ENCODE measurements around the gene KLRC3. TPM values are rescaled to one million over a fixed set of nuclear protein-coding genes. Genes with fewer than 3 reads are reported as not detected.
"Not testable (repeated sequence)": the region's sequence is repeated elsewhere in the genome, so short reads cannot be mapped to it uniquely, and the experiment has no call there.

Gene KLRC3
- total and polyA plus RNA-seq, 7 experiments from 2014 or later, result 0.46 to 7.8 (median 1.6) TPM; not detected in 4

DNA sequence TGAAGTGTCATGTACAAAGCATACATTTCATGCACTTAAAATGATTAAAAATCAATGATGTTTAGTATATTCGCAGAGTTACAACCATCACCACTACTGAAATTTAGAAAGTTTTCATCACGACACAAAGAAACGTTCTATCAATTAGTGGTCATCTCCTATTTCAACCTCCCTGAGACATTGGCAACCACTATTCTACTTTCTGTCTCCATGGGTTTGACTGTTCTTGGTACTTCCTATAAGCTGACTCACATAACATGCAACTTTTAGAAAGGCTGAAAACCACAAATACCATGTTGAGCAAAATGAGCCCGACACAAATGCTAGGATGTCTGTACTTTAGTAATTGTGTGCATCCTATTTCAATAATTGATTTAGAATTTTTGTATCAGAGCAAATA is 10.2 kb upstream of the KLRC3 start:
- H3K27me3 ChIP-seq (ENCODE audit: control insufficient read depth in 2 of 2, insufficient read depth in 2 of 2, low read length in 2 of 2); H3K4me3 ChIP-seq (ENCODE audit: low read length); POLR2A ChIA-PET; H3K9me3 Mint-ChIP-seq; H3K27ac Mint-ChIP-seq; H3K4me1 ChIP-seq (ENCODE audit: control insufficient read depth in 2 of 2, insufficient read depth in 2 of 2, low read length in 2 of 2); H3K36me3 ChIP-seq (ENCODE audit: control insufficient read depth in 2 of 3, insufficient read depth in 3 of 3, low read length in 3 of 3); H3K9me3 ChIP-seq (ENCODE audit: control insufficient read depth in 2 of 3, low read length in 3 of 3); H3K4me3 Mint-ChIP-seq; CTCF ChIA-PET; H3K27me3 Mint-ChIP-seq; ATAC-seq; intact Hi-C loops (cut with micrococcal nuclease); H3K36me3 Mint-ChIP-seq; H3K27ac ChIP-seq (ENCODE audit: low read depth, low read length); H3K4me1 Mint-ChIP-seq; DNase-seq: not testable (repeated sequence)

GRCh38 chr12:10425938-10426337 is 5.5 kb upstream of the KLRC3 start:
- H3K4me3 ChIP-seq (ENCODE audit: low read length); H3K27ac Mint-ChIP-seq; H3K4me1 ChIP-seq (ENCODE audit: control insufficient read depth in 2 of 2, insufficient read depth in 2 of 2, low read length in 2 of 2); H3K9me3 ChIP-seq (ENCODE audit: control insufficient read depth in 2 of 3, low read length in 3 of 3); H3K36me3 Mint-ChIP-seq; H3K27ac ChIP-seq (ENCODE audit: low read depth, low read length); H3K9me3 Mint-ChIP-seq; CTCF ChIA-PET; H3K27me3 Mint-ChIP-seq; H3K4me1 Mint-ChIP-seq; H3K4me3 Mint-ChIP-seq; H3K27me3 ChIP-seq (ENCODE audit: control insufficient read depth in 2 of 2, insufficient read depth in 2 of 2, low read length in 2 of 2); ATAC-seq; POLR2A ChIA-PET; DNase-seq; H3K36me3 ChIP-seq (ENCODE audit: control insufficient read depth in 2 of 3, insufficient read depth in 3 of 3, low read length in 3 of 3); intact Hi-C loops (cut with micrococcal nuclease): not testable (repeated sequence)

DNA sequence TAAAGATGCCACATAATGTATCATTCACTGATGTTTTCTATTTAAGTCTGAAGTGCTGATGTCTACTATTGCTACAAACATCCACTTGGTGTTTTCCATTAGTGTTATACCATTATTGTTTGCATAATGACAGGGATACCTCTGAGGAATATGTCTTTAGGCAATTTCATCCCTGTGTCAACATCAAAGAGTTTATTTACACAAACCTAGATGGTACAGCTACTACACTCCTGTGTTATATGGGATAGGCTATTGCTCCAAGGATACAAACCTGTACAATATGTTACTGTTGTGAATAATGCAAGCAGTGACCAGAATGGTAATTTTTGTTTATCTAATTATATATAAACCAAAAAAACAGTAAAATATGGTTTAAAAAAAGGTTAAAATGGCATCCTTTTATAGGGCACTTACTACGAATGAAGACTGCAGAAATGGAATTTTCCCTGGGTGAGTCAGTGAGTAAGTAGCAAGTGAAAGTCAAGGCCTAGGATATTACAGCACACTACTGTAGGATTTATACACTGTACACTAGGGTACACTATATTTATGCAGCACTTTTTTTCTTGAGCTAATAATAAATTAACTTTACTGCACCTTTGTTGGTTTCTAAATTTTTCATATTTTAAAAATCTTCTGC is 4.0 kb upstream of the KLRC3 start:
- POLR2A ChIA-PET, H3K4me1 Mint-ChIP-seq, ATAC-seq: not testable (repeated sequence)

GRCh38 chr12:10422159-10422558 is 1.8 kb upstream of the KLRC3 start:
- H3K4me3 Mint-ChIP-seq; intact Hi-C loops (cut with micrococcal nuclease); ATAC-seq; H3K9me3 Mint-ChIP-seq; H3K4me1 ChIP-seq (ENCODE audit: control insufficient read depth in 2 of 2, insufficient read depth in 2 of 2, low read length in 2 of 2); H3K4me3 ChIP-seq (ENCODE audit: low read length); CTCF ChIA-PET; POLR2A ChIA-PET; H3K36me3 ChIP-seq (ENCODE audit: control insufficient read depth in 2 of 3, insufficient read depth in 3 of 3, low read length in 3 of 3); DNase-seq; H3K27me3 Mint-ChIP-seq; H3K27ac ChIP-seq (ENCODE audit: low read depth, low read length); H3K27ac Mint-ChIP-seq; H3K4me1 Mint-ChIP-seq; H3K27me3 ChIP-seq (ENCODE audit: control insufficient read depth in 2 of 2, insufficient read depth in 2 of 2, low read length in 2 of 2); H3K36me3 Mint-ChIP-seq; H3K9me3 ChIP-seq (ENCODE audit: control insufficient read depth in 2 of 3, low read length in 3 of 3): not testable (repeated sequence)

More for the DNA sequence above, 4.0 kb upstream of the KLRC3 start:
- H3K36me3 Mint-ChIP-seq; intact Hi-C loops (cut with micrococcal nuclease); H3K36me3 ChIP-seq (ENCODE audit: control insufficient read depth in 2 of 3, insufficient read depth in 3 of 3, low read length in 3 of 3); CTCF ChIA-PET; H3K27me3 Mint-ChIP-seq; H3K27ac Mint-ChIP-seq; DNase-seq; H3K9me3 Mint-ChIP-seq; H3K4me3 Mint-ChIP-seq; H3K4me3 ChIP-seq (ENCODE audit: low read length); H3K27ac ChIP-seq (ENCODE audit: low read depth, low read length); H3K4me1 ChIP-seq (ENCODE audit: control insufficient read depth in 2 of 2, insufficient read depth in 2 of 2, low read length in 2 of 2); H3K9me3 ChIP-seq (ENCODE audit: control insufficient read depth in 2 of 3, low read length in 3 of 3); H3K27me3 ChIP-seq (ENCODE audit: control insufficient read depth in 2 of 2, insufficient read depth in 2 of 2, low read length in 2 of 2): not testable (repeated sequence)

DNA sequence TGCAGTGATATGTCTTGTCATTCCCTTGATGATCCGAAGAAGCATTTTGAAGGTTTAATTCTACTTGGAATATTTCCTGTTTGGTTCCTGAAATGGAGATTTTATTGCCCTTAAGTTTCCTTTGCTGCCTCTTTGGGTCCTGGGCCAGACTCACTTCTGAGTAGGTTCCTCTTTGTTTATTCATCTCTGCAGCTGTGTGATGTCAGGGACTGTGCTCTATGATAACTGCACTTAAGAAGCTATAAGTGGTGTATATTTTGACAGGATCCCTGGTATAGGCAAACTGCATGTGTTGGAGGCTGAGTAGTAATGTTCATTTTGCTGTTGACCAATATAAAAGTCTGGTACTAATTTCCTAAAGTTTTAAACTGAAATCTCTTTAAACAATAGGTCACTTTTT is 11.0 kb downstream of the KLRC3 start, which contains the start of gene KLRC4:
TSS of gene KLRC4 (minus strand) at position 366 of the 400 bp plus-strand sequence. CDS start at position 184, 182 bp downstream.
- no peaks in the 10 kb centered on the region for H3K27me3 ChIP-seq (ENCODE audit: control insufficient read depth in 2 of 2, insufficient read depth in 2 of 2, low read length in 2 of 2)
- peaks cover 0 to 27% (median 7%) of the 10 kb centered on the region in 5 donors for H3K27me3 Mint-ChIP-seq
- POLR2A ChIA-PET, result no interaction called here
- peak within 1 kb of the TSS in 1 of 10 donors; percentile 49 for H3K4me3 Mint-ChIP-seq
- H3K4me3 ChIP-seq (ENCODE audit: low read length), result peak within 1 kb of the TSS; percentile 19
- H3K36me3 Mint-ChIP-seq, result no peaks in the 10 kb centered on the region
- peaks cover 0 to 2% (median 0%) of the 10 kb centered on the region in 11 donors for H3K9me3 Mint-ChIP-seq
- H3K36me3 ChIP-seq (ENCODE audit: control insufficient read depth in 2 of 3, insufficient read depth in 3 of 3, low read length in 3 of 3), result no peaks in the 10 kb centered on the region
- H3K4me1 ChIP-seq (ENCODE audit: control insufficient read depth in 2 of 2, insufficient read depth in 2 of 2, low read length in 2 of 2), result peaks cover 0 to 10% of the 10 kb centered on the region in 2 donors
- CTCF ChIA-PET, result no interaction called here
- H3K27ac Mint-ChIP-seq, result no peak within 1 kb of the TSS
- intact Hi-C loops (cut with micrococcal nuclease), result no loop called here
- no peak within 1 kb of the TSS for H3K27ac ChIP-seq (ENCODE audit: low read depth, low read length)
- no peak for DNase-seq
- peak; percentile 57 for ATAC-seq
- no peaks in the 10 kb centered on the region for H3K9me3 ChIP-seq (ENCODE audit: control insufficient read depth in 2 of 3, low read length in 3 of 3)
- no peaks in the 10 kb centered on the region for H3K4me1 Mint-ChIP-seq

DNA sequence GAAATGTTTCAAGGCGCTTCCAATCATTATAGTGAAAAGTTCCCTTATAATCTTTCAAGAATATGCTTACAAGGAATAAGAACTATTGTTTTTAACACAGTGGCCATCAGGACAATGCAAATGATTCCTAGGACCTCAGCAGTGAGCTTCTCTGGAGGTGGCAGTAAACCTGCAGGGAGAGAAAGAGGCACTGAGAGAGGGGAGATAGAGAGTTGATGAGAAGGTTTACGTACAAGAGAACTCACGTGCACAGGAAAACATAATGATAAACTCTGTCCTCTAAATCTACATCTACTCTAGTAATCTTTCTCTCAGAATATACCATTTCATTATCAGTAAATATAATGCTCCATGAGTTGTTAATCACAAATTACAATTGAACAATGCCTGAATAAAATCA is 11.6 kb downstream of the KLRC3 start:
- peaks cover 0 to 27% (median 7%) of the 10 kb centered on the region in 5 donors for H3K27me3 Mint-ChIP-seq
- POLR2A ChIA-PET, result no interaction called here

DNA sequence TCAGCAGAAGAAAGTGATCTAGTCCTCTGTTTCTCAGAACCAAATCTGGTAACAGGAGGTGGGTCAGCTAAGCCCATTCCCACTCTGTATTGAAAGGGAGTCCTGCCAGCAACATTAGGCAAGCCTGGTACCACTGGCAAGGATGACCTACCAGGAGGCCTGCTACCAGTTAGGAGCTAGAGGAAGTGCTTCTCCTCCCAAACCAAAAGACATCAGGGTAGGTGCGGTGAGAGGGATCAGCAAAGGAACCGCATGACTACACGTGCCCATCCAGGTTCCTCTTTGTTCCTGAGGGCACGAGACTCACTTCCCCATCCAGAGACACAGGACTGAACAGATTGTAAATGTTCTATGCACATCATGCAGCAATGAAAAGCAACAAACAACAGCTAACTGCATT is 13.7 kb downstream of the KLRC3 start:
- intact Hi-C loops (cut with micrococcal nuclease), result no loop called here
- Histone ChIP-seq H3K27me3 (ENCODE audit: control insufficient read depth in 2 of 2, insufficient read depth in 2 of 2, low read length in 2 of 2) (no peaks in the 10 kb centered on the region), H3K4me1 (ENCODE audit: control insufficient read depth in 2 of 2, insufficient read depth in 2 of 2, low read length in 2 of 2) (peaks cover 0 to 10% of the 10 kb centered on the region in 2 donors), H3K4me3 (ENCODE audit: low read length) (peak overlapping the region; percentile 47), H3K27ac (ENCODE audit: low read depth, low read length) (no peak overlapping the region), H3K36me3 (ENCODE audit: control insufficient read depth in 2 of 3, insufficient read depth in 3 of 3, low read length in 3 of 3) (no peaks in the 10 kb centered on the region), H3K9me3 (ENCODE audit: control insufficient read depth in 2 of 3, low read length in 3 of 3) (no peaks in the 10 kb centered on the region)
- ChIA-PET CTCF (no interaction called here), POLR2A (no interaction called here)
- ATAC-seq (peak; percentile 72), DNase-seq (no peak)
- Mint-ChIP-seq H3K4me3 (peak overlapping the region in 1 of 10 donors; percentile 80), H3K9me3 (peaks cover 0 to 2% (median 0%) of the 10 kb centered on the region in 11 donors), H3K4me1 (no peaks in the 10 kb centered on the region), H3K36me3 (no peaks in the 10 kb centered on the region), H3K27ac (no peak overlapping the region), H3K27me3 (peaks cover 0 to 24% (median 11%) of the 10 kb centered on the region in 5 donors)

More for the DNA sequence above, 11.6 kb downstream of the KLRC3 start:
- Mint-ChIP-seq H3K9me3 (peaks cover 0 to 2% (median 0%) of the 10 kb centered on the region in 11 donors), H3K4me3 (peak overlapping the region in 1 of 10 donors; percentile 49), H3K4me1 (no peaks in the 10 kb centered on the region), H3K27ac (no peak overlapping the region), H3K36me3 (no peaks in the 10 kb centered on the region)
- CTCF ChIA-PET, result no interaction called here
- ATAC-seq, result no peak
- H3K27me3 ChIP-seq (ENCODE audit: control insufficient read depth in 2 of 2, insufficient read depth in 2 of 2, low read length in 2 of 2), result no peaks in the 10 kb centered on the region
- no peaks in the 10 kb centered on the region for H3K36me3 ChIP-seq (ENCODE audit: control insufficient read depth in 2 of 3, insufficient read depth in 3 of 3, low read length in 3 of 3)
- peak overlapping the region; percentile 19 for H3K4me3 ChIP-seq (ENCODE audit: low read length)
- peaks cover 0 to 10% of the 10 kb centered on the region in 2 donors for H3K4me1 ChIP-seq (ENCODE audit: control insufficient read depth in 2 of 2, insufficient read depth in 2 of 2, low read length in 2 of 2)
- no peak overlapping the region for H3K27ac ChIP-seq (ENCODE audit: low read depth, low read length)
- H3K9me3 ChIP-seq (ENCODE audit: control insufficient read depth in 2 of 3, low read length in 3 of 3), result no peaks in the 10 kb centered on the region
- DNase-seq, result no peak
- intact Hi-C loops (cut with micrococcal nuclease), result no loop called here

Data from naive thymus-derived CD4-positive, alpha-beta T cell (primary cell).